Breast epithelium (tissue), 3 donors: ENCODE measurements around the gene ALKAL2.

Source experiments
- CTCF ChIP-seq, 3 donors: fragments of 450-650 bp; IDR thresholded peaks; one replicate each; pipeline ENCODE4 v1.5.1; 2016 to 2017; ENCODE audit warnings: antibody characterized with exemption in 3 of 3, mild to moderate bottlenecking in 3 of 3, moderate library complexity in 3 of 3
- POLR2A ChIP-seq: fragments of 450-650 bp; IDR thresholded peaks from one replicate; pipeline ENCODE4 v1.6.1; 2016; ENCODE audit warnings: antibody characterized with exemption, mild to moderate bottlenecking, moderate library complexity
- POLR2AphosphoS5 ChIP-seq, 3 donors: sonication (generic); formaldehyde crosslinking; IDR thresholded peaks; one replicate each; pipeline ENCODE4 v1.6.1; 2017; ENCODE audit warnings: antibody characterized with exemption in 3 of 3

GRCh38 chr2:263022-263738 is 24.7 kb downstream of the ALKAL2 start:
- no peak for TF ChIP-seq CTCF (IDR thresholded peaks at IDR 0.05)
- no peak for TF ChIP-seq POLR2A
- TF ChIP-seq POLR2AphosphoS5 (IDR thresholded peaks at IDR 0.05): no peak
